IPS DF 4.7 (cell line): ENCODE measurements around the gene LRRC42.

Experiments
- DNase-seq: peaks from one replicate; pipeline ENCODE4 v3.0.0-alpha.2; 2013; ENCODE audit warnings: low spot score; ENCODE audit errors: extremely low read depth

Gene LRRC42

GRCh38 chr1:53942127-53942957, 3.8 kb upstream of the LRRC42 start:
- no peak for DNase-seq

- no peak for DNase-seq
Measured at GRCh38 chr1:53943090-53943489, 3.1 kb upstream of the LRRC42 start.

GRCh38 chr1:53943490-53944043, 2.6 kb upstream of the LRRC42 start:
- no peak for DNase-seq

DNA sequence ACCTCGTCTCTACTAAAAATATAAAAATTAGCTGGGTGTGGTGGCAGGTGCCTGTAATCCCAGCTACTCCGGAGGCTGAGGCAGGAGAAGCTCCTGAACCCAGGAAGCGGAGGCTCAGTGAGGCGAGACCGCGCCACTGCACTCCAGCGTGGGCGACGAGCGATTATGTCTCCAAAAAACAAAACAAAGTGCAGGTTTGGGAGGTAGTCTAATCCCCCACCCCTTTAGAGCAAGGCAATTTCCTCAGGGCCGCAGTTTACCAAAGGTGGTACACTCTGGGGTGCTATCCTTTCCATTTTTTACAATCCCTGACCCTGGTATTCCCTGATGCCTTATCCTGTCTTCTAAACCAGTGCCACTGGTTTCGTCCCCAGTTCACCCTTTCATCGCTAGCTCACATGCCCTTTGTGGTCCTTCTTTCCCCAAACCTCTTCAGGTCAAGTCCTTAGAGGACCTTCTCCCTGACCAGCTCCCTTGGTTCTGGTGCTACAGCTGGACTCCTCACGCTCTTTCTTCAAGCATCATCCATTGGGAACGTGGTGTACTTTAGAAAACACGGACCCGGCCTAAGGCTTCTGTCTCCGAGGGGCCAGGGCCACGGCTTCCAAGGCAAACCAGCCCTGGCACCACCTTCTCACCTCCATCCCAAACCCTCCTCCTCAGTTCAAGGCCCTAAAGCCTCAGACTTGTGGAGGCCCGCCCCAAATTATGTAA, 1.5 kb upstream of the LRRC42 start:
- DNase-seq = no peak

DNA sequence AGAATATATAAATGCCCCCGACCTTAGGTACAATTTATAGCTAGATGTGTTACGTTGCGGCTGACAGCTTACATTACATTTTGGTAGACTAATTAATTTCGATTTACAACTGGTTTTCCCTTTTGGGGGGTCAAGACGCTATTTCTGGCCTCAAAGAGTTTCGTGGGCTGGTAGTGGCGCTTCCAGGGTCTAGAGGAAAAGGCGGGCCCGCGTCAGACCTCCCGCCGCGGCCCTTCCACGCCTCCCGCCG, 1.0 kb upstream of the LRRC42 start:
- DNase-seq = no peak

- DNase-seq = no peak
Measured at GRCh38 chr1:53945433-53946251, 508 bp upstream of the LRRC42 start, which contains the start of gene IFT25. Gene IFT25 (minus strand): TSS chr1:53945699. CDS start chr1:53940082, 5,617 bp downstream.

DNA sequence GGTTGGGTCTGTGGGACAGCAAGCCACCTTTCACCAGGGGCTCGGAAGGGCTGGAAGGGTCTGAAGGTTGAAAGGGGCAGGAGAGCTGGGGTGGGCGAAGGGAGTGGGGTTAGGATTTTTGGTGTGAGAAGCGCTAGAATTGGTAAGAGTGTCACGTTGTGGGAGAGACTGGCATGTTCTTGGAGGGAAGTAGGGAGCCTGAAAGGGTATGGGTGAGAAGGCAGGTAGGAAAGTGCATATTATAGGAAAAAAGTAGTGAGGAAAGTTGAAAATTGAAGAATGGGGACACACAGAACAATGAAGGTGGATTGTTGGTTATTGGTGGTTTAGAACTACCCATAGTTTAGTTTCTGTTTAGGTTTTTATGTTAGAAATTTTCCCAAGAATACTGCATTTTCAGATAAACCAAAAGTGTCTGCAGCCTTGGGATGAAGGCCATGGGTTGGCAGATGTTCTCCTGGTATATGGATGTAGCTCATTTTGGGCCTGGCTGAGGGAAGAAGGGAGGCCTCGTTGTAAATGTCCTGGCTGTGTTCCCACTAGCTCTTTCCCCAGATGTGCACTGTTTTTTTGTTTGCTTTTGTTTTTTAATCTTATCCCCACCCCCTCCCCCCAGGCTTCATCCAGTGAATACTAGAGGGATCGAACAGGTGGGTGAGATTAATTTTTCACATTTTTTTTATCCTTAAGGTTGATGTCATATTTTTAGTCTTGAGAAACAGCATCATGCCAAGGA, 1.2 kb downstream of the LRRC42 start:
- no peak for DNase-seq

DNA sequence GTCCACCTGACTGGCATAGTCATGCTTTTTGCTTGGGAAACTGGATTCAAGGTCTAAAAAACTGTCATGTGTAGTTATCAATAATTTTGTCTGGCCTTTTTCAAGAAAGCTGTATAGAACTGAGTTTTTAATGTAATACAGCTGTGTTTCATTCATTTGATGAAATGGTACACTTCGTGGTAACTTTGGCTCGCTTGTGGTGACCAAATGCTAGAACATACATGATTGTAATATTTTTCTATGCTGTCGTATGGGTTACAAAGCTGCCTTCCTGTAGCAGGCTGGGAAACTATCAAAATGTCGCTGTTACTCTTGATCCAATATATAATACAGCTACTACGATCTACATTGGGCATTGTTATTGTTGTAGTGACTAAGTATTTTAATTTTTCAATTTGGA, 2.1 kb downstream of the LRRC42 start:
- no peak for DNase-seq

DNA sequence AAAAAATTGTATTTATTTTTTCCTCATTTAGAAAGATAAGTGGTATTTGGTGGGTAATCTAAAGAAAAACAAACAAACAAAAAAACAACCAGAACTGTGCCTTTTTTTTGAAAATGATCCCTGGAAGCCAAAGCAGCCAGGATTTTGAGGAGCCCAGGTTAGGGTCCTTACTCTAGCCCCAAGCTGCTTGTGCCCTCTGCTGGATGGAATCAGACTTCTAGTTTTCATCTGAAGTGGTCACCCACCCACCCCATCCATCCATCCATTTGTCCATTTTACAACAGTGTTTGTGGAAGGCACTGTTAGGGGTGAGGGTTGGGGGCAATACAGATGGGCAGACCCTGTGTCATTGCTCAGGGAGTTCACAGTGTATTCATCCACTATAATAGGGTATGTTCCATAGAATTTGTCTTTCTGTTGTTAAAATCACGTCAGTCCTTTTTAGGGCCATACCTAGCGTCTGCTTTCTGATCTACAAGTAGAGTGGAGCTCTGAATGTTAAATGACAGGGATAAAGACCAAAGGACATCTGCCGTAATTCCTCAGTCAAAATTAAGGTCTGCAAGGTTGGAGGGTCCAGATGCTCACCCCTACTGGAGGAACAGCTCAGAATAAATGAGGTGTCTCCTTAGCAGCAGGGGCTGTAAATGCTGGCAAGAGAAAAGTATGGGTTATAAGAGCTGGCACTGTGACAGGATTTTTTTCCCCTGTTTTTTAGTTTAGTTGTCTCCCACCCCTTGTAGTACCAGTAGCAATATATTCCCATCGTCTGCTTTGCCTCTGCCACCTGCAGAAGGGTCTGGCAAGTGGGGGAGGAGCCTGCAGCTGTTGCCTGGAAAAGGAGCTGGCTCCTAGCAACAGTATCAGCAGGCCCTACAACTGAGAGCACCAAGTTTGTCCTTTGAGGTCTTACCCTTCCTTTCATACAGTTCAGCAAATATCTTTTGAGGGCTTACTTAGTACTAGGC, 3.2 kb downstream of the LRRC42 start:
- DNase-seq = no peak

DNA sequence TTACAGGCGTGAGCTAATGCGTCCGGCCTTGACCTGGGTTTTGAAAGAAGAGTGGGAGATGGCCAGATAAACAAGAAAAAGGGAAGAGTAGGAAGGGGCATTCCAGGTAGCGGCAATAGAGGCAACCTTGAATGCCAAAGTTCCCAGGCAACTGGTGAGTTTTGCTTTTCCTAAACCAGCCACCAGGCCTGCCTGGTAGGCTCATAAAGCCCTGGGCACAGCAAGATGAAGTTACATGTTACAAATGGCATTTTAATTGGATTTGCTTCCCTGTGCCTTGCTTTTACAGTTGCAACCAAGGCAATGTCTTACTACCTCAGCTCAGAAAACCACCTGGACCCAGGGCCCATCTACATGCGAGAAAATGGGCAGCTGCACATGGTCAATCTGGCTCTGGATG, 5.5 kb downstream of the LRRC42 start:
- DNase-seq = no peak

- no peak for DNase-seq
Measured at GRCh38 chr1:53954128-53954527, 8.0 kb downstream of the LRRC42 start.

DNA sequence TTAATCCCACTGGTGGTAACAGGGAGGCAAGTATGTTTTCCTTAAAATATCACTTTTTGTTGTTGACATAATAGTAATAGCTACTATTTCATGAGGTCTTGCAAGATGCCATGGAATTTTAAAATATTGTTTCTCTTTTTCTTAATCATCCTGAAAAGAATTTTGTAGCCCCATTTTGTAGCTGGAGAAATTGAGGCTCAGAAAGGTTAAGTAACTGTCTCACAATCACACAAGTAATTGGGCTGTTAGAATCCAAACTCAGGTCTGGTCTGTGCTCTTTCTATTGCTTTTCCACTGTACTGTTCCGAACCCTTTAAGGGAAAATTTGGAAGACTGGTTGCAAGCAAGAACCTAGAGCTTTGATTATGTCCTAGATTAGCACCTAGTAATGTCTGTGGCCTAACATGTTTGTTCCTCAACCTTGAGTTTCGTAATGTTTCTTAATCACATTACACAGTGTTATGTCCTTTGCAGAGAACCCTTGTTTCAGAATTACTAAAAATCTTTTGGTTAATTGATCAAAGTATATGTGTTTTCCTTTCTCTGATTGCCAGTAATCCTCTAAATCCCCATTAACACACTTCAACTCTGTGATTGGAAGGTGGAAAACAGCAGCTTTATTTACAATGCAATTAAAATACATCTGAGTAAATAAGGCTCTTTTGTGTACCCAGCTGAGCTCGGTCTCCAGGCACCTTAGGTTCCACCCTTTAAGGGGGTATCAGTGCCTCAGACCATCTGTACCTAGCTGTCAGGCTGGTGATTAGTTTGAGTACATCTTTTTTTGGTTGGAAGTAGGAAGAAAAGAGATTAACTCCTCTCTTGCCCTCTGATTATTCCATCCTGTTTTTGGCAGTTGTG, 10.4 kb downstream of the LRRC42 start:
- no peak for DNase-seq

- no peak for DNase-seq
Measured at GRCh38 chr1:53957194-53957818, 11.2 kb downstream of the LRRC42 start.

- no peak for DNase-seq
Measured at GRCh38 chr1:53959664-53960250, 13.6 kb downstream of the LRRC42 start.

DNA sequence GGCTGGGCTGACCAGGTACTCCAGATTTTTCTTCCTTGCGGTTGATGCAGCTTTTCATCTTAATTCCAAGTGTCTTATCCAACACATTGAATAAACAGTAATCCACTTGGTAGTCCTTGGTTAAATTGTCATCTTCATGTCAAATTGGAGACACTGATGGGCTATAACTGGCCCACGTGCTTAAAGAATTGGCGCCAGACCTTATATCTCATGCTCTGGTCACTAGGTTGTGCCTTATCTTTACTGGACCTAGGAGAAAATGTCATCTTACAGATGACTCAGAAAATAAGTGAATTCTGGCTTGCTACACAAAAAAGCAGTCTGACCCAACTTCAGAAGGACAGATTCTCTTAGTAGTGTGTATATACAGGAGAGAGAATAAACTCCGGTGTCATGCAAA, 16.2 kb downstream of the LRRC42 start:
- no peak for DNase-seq

DNA sequence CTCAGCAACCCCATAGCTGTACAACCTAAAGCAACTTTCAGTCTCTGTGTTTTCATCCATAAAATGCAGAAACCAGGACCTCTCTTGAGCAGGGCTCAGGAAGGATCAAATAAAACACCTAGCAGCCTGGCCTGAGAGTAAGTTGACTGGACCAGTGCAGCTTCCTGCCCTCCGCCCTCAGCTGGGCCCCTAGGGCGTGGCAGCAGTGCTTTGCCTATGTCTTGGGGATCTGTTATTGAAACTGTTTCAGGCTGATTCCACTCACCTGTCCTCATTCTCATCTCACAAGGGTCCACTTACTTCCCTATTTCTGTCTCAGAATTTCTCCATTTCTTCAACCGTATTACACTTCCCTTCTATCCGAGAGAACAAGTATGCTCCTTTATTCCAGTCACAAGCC, 17.3 kb downstream of the LRRC42 start:
- DNase-seq = no peak

GRCh38 chr1:53964109-53964508, 18.0 kb downstream of the LRRC42 start:
- no peak for DNase-seq

DNA sequence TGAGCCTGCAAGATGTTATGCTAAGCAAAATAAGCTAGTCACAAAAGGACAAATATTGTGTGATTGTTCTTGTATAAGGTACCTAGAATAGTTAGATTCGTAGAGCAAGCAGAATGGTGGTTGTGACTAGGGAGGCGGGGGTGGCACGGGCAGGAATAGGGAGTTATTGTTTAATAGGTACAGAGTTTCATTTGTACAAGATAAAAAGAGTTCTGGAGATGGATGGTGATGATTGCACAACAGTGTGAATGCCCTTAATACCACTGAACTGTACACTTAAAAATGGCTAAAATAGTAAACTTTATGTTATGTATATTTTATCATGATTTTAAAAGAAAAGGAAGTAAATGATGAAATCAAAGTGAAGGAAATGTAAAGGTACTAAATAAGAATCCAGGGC, 20.6 kb downstream of the LRRC42 start:
- no peak for DNase-seq
